Measurements from ENCODE around the gene SESTD1.

- no peak for TF ChIP-seq USF2 (IDR thresholded peaks at IDR 0.05; ENCODE audit: low read depth, low read length)
- no peak for TF ChIP-seq USF2 (CRISPR knock-in tag; IDR thresholded peaks at IDR 0.05; ENCODE audit: borderline replicate concordance)
- TF ChIP-seq REST (IDR thresholded peaks at IDR 0.05; ENCODE audit: borderline replicate concordance in 1 of 2, low read depth in 1 of 2, low read length in 2 of 2): no peak
- no peak for TF ChIP-seq ELF1 (CRISPR knock-in tag; IDR thresholded peaks at IDR 0.05)
- no peak for TF ChIP-seq HNRNPK (IDR thresholded peaks at IDR 0.05; ENCODE audit: low read depth, low read length, poor library complexity, severe bottlenecking)
- no peak for TF ChIP-seq SALL2 (CRISPR knock-in tag; IDR thresholded peaks at IDR 0.05)
- TF ChIP-seq ZNF768 (CRISPR knock-in tag; IDR thresholded peaks at IDR 0.05): no peak
- TF ChIP-seq FOXO4 (CRISPR knock-in tag; conservative IDR thresholded peaks at IDR 0.05): no peak
- no peak for TF ChIP-seq CTCF (CRISPR knock-in tag; IDR thresholded peaks at IDR 0.05)
- TF ChIP-seq MAX (IDR thresholded peaks at IDR 0.05): no peak
- TF ChIP-seq CEBPZ (IDR thresholded peaks at IDR 0.05; ENCODE audit: low read length): no peak
- no peak for TF ChIP-seq UBTF (CRISPR knock-in tag; IDR thresholded peaks at IDR 0.05)
Observed at GRCh38 chr2:179266271-179266670, 1.6 kb upstream of the SESTD1 start.

Measured in HepG2 (cell line).